Measurements from ENCODE around the gene NDUFA6.

DNA sequence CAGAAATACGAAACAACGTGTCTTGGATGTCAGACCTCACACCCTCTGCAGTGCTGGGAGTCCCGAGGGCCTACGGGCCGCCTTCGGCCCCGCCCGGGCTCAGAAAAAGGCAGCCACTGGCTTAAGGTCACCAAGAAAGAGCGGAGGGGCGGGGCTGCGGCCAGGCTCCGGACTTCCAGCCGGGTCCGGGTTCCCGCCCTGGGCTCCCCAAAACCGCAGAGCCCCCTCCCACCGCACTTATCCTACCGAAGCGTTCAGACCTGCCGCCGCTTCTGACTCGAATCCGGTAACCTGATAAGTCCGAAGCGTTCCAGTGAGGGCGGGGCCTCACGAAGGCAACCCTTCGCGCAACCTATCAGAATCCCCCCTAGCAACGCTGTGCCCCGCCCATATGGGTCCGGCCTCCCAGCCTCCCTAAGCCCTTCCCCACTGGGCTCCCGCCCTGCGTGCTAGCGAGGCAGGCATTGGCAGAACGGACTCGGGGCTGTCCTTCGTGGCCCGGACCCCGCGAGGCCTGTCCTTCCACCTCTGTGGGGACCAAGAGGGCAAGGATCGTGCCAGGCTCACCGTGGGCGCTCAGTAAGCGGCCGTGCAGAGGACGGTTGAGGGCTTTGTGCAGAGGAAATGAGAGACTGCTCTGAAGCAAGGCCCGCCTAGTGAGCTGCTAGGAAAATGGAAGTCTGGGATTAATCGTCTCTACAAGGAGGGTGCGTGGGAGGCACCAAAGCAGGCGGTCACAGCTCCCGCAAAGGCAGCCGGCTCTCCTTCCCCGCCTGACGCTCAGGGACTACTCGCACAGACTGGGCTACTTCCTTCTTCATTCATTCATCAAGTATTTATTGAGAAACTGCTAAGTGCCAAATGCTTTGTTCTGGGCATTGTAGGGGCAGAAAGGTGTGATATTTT, 19.8 kb downstream of the NDUFA6 start, which contains the start of gene NAGA:
- TF ChIP-seq, protein P1, sequence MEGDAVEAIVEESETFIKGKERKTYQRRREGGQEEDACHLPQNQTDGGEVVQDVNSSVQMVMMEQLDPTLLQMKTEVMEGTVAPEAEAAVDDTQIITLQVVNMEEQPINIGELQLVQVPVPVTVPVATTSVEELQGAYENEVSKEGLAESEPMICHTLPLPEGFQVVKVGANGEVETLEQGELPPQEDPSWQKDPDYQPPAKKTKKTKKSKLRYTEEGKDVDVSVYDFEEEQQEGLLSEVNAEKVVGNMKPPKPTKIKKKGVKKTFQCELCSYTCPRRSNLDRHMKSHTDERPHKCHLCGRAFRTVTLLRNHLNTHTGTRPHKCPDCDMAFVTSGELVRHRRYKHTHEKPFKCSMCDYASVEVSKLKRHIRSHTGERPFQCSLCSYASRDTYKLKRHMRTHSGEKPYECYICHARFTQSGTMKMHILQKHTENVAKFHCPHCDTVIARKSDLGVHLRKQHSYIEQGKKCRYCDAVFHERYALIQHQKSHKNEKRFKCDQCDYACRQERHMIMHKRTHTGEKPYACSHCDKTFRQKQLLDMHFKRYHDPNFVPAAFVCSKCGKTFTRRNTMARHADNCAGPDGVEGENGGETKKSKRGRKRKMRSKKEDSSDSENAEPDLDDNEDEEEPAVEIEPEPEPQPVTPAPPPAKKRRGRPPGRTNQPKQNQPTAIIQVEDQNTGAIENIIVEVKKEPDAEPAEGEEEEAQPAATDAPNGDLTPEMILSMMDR (IDR thresholded peaks at IDR 0.05): no peak
- no peak for TF ChIP-seq ZFX (IDR thresholded peaks at IDR 0.05; ENCODE audit: borderline replicate concordance)

All from 22Rv1 (cell line).